H1 (cell line): ENCODE data around the gene RNF126.

Source experiments
- CHD1 ChIP-seq: IDR thresholded peaks from 2 replicates; pipeline ENCODE4 v1.6.1; 2012; ENCODE audit warnings: low read depth, low read length, improper control_type of control experiment
- CTCF ChIP-seq, 3 experiments: IDR thresholded peaks; 1 replicate in 2 of 3; 2 replicates in 1 of 3; pipeline versions ENCODE4 v1.5.1 to v1.6.1; 2011; ENCODE audit warnings: low read length in 3 of 3, mild to moderate bottlenecking in 3 of 3, inconsistent platforms in 2 of 3, low read depth in 1 of 3, moderate library complexity in 1 of 3; ENCODE audit not compliant: insufficient read depth in 1 of 3; ENCODE audit errors: control extremely low read depth in 1 of 3

- TF ChIP-seq CHD1: no peak
- no peak for TF ChIP-seq CTCF (IDR thresholded peaks at IDR 0.05; ENCODE audit: control extremely low read depth in 1 of 3, insufficient read depth in 1 of 3, low read depth in 1 of 3, low read length in 3 of 3)
Measured at GRCh38 chr19:651991-652390, 11.0 kb downstream of the RNF126 start.
